IPS-11a (cell line): ENCODE measurements around the gene PLVAP.

Source experiments
- H3K4me3 ChIP-seq: one replicate; pipeline ENCODE4 v1.5.1; 2013; ENCODE audit warnings: low read depth, low read length, control low read depth

PLVAP gene

DNA sequence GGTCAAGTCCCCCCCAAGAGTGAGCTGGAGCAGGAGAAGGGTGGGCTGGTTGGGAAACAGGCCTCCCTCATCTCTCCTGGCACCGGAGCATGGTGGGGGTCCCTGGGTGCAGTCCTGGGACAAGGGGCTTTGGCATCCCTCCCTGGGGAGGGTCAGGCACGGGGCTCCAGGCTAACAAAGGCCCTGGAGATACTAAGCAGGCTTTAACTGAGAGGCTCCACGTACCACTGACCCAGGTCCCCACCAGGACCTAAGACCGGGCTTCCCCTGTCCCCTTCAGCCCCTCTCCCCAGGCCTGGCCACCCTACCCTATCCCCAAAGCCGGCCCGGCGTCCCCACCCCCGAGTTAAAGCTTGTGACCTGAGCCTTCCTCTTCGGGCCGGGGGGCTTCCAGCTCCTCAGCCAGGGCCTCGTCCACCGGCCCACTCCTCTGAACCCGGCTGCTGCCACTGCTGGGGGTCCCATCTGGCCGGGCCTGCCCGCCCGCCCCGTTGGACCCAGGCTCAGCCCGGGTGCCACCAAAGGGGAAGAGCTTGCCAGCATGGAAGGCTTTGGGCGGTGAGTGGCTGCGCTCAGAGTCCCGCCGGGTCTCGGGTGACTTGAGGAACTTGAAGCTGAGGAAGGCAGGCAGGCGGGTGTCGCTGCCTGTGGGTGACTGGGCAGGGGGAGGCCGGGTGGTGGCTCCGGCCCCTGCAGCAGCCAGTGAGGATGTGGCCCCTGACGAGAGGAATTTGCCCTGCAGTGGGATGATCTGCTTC, 52.6 kb downstream of the PLVAP start:
- no peak overlapping the region for H3K4me3 ChIP-seq

DNA sequence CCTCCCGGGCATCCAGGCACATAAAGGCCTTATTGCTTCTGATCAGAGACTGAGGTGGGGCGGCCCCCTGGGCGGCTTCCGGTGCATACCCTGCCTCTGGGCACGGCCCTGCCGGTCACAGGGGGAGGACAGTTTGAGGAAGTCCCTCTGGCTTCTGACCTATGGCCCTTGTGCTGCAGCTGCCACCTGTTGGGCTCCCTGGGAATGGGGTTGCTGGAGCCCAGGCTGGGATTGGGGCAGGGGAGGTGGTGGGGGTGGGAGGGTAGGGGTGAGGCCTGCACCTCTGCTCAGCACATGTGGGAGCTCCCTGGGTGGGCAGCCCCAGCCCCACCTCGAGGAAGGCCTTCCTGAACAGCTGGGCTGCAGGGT, 53.2 kb downstream of the PLVAP start:
- no peak overlapping the region for H3K4me3 ChIP-seq

GRCh38 chr19:17323300-17323963, 53.7 kb downstream of the PLVAP start:
- no peak overlapping the region for H3K4me3 ChIP-seq

- H3K4me3 ChIP-seq = no peak overlapping the region
Measured at GRCh38 chr19:17322854-17323253, 54.3 kb downstream of the PLVAP start.

- H3K4me3 ChIP-seq = no peak overlapping the region
Measured at GRCh38 chr19:17321655-17322489, 55.3 kb downstream of the PLVAP start.

DNA sequence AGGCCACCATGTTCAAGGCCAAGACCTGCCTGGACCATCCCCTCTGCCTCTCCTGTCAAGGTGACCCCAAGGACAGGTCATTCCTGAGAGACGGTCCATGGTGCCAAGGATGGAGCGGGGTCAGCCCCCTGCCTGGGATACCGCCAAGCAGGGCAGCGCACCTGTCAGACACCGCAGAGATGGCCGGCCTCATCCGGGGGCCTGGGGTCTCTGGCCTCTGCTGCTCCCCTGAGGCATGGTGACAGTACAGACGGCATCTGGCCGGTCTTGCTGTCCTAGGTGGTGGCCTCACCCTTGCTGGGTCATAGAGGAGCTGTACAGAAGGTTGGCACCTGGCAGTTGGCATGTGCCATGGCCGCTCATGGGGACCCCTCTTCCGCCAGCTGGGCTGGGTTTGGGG, 56.7 kb downstream of the PLVAP start:
- no peak overlapping the region for H3K4me3 ChIP-seq

DNA sequence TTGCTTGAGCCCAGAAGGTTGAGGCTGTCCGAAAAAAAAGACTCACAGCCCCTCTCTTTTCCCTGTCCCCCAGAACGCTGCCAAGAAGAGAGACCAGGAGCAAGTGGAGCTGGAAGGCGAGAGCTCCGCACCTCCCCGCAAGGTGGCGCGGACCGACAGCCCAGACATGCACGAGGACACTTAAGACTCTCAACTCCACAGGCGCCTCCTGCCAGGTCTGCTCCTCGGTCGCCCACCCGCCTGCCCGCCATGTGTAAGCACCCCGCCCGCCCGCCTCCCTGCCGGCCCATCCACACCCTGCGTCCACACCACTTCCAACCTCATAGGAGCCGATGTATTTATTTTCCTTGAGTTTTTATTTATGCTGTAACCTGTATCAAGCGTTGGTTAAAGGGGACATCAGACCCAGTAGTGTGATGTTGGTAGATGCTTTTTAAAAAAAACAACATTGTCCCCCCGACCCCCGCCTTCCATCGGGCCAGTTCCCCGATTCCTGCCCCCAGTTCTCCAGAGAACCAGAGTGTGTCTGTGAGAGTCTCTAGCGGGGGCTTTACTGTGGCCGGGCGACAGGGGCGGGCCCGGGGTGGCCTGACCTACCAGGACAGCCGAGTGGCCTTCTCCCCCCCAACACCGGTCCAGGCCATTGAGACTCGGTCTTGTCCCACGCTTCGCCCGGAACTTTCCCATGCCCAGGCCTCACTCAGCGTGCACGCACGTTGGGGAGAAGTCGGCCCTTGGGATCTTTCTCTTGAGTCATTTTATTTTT, 57.5 kb downstream of the PLVAP start:
- no peak overlapping the region for H3K4me3 ChIP-seq

DNA sequence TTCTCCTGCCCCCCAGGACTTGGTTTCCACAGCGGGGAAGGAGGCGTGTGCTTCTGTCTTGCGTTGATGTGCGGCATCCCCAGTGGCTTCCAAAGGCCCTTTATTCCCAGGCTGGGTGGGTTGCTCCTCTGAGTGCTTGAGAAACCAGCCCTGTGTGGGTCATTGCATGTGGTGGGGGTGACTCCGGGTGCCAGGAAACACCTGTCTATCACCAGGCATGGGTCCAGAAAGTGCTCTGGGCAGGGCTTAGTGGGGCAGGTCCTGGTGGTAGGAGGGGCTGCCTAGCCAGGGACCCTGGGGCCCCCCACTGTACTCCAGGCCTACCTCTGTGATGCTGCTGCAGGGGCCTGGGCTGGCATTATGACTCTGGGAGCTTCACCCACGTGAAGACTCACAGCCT, 58.2 kb downstream of the PLVAP start:
- H3K4me3 ChIP-seq = no peak overlapping the region

DNA sequence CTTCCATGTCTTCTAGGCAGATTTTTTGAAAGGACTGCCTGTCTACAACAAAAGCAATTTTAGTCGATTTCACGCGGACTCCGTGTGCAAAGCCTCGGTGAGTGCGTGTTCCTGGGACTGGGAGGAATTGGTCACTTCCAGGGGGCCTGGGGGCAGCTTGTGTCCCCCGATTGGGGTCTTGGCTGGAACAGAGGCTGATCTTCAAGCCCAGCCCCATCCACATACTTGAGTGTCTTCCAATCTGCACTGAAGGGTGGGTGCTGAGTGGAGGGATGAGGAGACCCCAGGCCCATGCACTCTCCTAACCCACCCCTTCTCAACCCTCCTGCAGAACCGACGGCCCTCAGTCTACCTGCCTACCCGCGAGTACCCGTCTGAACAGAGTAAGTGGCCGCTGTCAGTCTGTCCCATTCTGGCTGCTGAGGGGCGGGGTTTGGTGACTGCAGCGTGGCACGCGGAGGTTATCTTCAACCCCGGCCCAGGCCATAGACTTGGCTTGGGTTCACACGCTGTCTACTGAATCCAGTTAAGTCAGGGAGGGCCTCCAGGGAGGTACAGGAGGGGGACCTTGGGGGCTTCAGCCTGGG, 63.0 kb downstream of the PLVAP start:
- no peak overlapping the region for H3K4me3 ChIP-seq

DNA sequence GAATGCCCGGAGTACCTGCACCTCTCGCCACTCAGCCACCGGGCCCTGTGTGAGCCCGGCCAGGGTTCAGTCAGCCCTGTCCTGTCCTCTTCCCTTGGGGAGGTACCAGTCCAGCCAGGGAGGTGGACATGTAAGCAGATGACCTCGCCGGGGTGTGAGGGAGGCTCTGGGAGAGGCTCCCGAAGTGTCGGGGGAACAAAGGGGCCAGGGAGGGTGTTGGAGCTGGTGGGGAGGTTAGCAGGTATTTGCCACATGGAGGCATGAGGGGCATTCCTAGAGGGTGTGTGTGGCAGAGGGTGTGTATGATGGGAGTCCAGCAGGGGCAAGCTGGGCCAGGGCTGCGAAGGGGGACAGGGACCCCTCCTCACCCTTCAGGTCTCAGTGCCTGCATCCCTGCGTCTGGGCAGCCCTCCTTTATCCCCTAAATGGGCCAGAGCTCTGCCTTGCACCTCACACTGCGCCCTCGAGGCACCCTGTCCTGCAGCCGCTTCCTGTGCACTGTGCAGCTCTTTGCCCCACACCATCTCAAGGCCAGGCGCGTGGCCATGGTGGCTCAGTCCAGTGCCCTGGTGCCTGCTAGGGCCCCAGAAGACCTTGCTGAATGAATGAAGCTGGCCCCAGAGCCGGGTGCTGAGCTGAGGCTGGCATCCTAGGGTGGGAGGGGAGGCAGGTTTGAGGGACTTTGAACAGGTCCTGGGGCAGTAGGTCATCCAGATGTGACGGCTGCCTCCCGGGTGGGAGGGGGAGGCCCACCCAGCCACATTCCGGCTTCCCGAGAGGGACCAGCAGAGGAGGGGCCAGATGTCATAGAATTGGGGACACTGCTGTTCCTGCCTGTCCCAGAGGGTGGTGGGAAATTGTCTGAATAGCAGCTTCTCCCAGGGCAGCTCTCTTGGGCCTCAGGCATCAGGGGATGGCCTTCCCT, 64.7 kb downstream of the PLVAP start:
- H3K4me3 ChIP-seq = no peak overlapping the region

DNA sequence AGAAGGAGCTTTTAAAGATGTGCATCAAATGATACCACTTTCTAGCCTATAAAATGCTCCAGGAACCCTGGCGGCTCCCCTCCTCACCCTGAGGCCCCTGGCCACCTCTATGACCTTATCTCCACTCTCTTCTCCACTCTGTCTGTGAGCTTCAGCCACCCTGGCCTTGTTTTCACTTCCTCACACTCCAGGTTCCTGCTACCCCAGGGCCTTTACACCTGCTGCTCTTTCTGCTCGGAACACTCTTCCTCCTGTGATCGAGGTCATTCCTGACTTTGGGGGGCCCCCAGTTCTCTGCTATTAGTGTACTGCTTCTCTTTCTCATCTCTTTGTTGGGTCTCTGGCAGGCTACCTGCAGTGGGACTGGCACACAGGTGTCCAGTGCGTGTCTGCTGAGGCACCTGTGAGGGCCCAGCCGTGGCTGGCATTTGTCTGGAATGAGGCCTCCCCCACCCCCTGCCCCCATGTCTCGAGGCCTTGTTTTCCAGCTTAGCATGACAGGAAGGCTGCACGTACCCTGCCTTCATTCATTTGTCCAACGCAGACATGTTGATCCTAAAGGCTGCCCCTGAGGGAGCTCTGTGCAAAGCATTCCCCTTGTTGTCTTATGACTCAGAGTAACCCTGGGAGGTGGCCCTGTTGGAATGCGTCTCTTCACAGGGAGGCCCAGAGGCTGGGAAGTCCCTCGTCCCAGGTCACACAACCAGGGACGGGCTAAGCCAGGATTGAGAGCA, 65.5 kb downstream of the PLVAP start:
- no peak overlapping the region for H3K4me3 ChIP-seq

DNA sequence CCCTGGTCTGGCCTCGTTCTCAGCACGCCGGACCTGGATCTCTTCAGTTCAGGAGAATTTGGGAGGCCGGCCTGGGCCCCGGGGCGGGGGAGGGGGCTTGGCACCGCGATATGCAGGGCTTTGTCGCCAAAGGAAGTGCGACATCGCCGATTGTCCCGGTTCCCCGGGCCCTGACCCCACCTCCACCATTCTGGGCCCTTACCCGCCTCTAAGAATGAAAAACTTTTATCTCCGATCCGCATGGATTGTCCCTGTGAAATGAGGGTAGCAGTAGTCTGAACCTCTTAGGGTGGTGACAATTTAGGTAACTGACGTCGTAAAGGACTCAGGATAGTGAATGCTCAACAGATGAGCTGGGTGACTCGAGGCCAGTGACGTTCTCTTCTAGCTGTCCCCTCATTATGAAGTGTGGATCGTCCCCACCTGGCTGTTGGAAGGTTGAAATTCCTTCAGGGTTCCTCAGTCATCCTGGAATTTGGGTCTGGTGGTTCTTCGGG, 67.1 kb downstream of the PLVAP start:
- H3K4me3 ChIP-seq = peak overlapping the region; percentile 96

- peak within 1 kb of the TSS; percentile 96 for H3K4me3 ChIP-seq
Measured at GRCh38 chr19:17309198-17309964, 67.8 kb downstream of the PLVAP start, which contains the start of gene DDA1. TSS of gene DDA1 (plus strand) at chr19:17309563. CDS start at chr19:17309655, 92 bp downstream.

GRCh38 chr19:17307876-17308377, 69.2 kb downstream of the PLVAP start:
- no peak overlapping the region for H3K4me3 ChIP-seq

DNA sequence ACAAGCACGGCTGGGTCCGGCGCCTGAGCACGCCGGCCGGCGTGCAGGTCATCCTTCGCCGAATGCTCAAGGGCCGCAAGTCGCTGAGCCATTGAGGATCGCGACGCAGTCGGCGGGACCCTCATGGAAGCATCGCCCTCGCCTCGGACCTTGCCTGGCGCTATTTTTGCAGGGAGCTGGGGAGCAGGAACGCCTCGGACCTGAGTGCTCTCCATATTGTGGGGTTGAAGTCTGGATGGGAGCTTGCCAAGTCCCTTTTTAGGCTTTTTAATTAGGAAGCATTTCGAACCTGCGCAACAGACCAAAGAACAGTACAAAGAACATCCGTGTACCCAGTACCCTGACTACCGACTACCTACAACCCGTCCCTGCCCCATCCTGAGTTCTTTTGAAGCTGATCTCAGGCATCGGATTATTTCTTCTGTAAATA, 70.8 kb downstream of the PLVAP start:
- peak overlapping the region; percentile 92 for H3K4me3 ChIP-seq

DNA sequence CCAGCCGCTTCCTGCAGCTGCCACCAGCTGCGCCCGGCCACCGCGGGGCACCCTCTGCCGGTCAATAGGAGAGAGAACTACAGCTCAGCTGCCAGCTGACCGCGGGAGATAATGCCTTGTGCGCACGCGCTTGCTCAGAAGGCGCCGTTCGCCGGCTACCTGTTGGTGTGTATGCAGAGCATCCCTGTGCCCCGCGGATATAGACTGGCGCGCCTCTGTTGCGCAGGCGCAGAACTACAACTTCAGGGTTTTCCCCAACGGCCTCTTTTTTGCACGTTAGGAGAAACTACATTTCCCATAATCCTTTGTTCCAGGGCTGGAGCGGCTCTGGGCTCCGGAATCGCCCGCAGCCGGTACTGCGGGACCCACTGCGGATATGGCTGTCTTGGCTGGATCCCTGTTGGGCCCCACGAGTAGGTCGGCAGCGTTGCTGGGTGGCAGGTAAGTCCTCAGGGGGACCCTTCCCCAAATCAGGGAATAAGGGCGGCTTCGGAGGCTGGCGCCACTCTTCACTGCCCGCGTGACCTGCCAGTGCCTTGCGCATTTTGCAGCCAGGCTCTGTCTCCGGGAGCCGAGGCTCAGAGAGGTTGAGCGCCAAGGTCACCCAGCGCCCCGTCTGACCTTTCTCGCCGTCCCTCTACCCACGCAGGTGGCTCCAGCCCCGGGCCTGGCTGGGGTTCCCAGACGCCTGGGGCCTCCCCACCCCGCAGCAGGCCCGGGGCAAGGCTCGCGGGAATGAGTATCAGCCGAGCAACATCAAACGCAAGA, 71.4 kb downstream of the PLVAP start, which contains the start of gene MRPL34:
TSS of gene MRPL34 (plus strand) at position 356 of the 768 bp plus-strand sequence. CDS start at position 377, 21 bp downstream.
- peak within 1 kb of the TSS; percentile 92 for H3K4me3 ChIP-seq

GRCh38 chr19:17305216-17305516, 72.0 kb downstream of the PLVAP start:
- H3K4me3 ChIP-seq = no peak overlapping the region
